GM18858 (cell line): ENCODE data around the gene MAGI3.
"Not testable (repeated sequence)": the region's sequence is repeated elsewhere in the genome, so short reads cannot be mapped to it uniquely, and the experiment has no call there.

Source experiments
- ATAC-seq: cut with Tn5 transposase; IDR thresholded peaks from one replicate; pipeline ENCODE4 v1.9.1; 2021; ENCODE audit not compliant: unreplicated experiment

MAGI3 gene

DNA sequence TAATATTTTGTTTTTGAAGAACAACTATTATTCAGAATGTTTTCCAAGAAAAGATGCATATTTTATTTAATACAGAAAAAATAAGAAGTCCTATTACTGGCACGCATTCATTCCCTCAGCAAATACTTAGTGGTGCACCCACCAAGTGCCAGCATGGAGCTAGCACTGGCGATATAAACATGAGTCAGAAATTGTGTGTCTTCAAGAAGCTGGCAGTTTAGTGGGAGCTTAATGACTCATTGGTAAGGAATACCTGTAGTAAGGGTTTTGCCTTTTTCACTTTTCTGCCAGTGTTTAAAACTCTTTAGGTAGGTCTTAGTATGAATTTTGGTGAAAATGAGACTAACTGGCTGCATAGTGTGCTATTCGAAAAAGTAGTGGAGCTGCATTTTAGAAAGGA is 6.3 kb downstream of the MAGI3 start:
- ATAC-seq, result no peak

DNA sequence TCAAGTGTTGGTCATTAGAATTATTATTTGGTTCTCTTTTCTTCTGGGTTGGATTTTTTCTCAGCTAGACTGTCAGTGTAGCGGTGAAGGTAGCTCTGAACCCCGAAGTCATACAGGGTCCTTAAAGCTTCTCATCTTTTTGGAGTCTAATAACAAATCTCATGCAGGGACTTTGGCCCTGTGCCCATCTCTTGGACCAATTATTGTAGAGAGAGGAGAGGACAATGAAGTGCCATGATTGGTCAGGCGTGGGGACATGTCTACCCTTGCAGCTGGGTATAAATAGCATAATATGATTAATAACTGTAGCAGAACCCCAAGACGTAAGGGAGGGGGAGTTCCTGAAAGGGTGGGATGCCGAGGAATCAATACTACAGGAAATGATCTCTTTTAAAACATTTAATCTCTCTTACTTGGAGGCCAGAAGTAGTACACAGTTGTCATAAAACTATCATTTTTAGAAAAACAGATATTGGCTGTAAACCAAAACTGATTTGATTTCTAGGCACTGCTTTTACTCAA is 8.8 kb downstream of the MAGI3 start:
- no peak for ATAC-seq

GRCh38 chr1:113401067-113401466 is 10.8 kb downstream of the MAGI3 start:
- no peak for ATAC-seq

- ATAC-seq, result no peak
These were observed 11.4 kb downstream of the MAGI3 start for GRCh38 chr1:113401728-113402127.

DNA sequence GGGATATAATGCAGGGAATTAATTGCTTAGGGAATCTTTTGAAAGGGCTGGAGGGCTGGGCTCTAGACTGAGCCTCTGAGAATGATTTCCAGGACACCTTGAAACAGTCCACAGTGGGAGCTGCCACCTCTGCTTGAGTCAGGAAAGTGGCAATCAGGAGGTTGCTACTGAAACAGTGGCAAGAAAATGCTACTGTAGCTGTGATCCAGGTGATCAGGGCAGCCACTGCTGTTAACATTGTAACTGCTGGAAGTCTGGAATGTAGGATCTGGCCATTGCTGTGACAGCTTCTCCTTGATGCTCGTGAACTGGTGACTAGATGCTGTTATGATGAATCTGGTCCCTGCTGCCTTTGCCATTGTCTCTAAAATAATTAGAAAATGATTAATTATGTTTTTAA is 12.8 kb downstream of the MAGI3 start:
- no peak for ATAC-seq

GRCh38 chr1:113405573-113405972 is 15.3 kb downstream of the MAGI3 start:
- ATAC-seq, result no peak

GRCh38 chr1:113406149-113406548 is 15.8 kb downstream of the MAGI3 start:
- ATAC-seq, result not testable (repeated sequence)

DNA sequence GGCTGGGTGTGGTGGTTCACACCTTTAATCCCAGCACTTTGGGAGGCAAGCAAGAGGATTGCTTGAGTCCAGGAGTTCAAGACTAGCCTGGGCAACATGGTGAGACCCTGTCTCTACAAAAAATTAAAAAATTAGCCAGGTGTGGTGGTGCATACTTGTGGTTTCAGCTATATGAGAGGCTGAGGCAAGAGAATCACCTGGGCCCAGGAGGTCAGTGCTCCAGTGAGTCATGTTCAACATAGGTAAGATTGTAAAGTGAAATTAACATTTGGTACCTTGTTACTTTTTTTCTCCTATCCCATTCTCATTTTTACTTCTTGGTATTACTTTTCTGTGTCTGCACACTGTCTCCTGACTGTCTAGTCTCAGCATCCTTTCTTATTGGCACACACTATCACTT is 19.0 kb downstream of the MAGI3 start:
- ATAC-seq, result no peak

- not testable (repeated sequence) for ATAC-seq
These were observed 21.7 kb downstream of the MAGI3 start for GRCh38 chr1:113412020-113412419.

DNA sequence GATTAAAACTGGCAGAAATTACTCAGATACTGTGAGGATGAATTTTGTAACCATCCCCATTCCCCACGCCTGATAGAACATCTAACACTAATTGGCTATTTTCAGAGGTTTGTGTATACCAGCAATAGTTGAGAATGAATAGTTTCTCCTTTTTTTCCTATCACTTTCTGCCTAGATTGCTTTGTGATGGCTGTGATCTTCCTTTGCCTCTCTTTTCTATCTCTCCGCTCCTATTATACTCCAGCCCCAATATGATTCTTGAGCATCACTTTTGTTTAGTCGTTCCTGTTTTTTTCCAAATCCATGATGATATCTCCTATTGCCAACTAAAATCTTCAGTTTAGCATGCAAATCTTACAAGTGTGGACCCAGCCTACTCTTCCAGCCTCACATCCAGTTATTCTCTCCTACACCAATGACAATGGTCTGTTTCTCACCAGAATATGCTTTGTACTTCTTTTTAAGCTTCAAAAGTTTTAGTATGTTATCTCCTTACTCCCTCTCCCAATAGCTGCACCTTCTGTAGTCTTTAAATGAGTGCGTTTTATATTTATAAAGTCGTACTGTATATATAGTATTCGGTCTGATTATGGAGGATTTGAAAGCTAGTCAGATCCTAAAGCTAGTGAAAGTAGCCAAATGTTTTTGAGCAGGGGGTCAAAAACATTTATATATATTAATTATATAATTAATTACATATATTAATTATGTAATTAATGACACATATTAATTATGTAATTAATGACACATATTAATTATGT is 25.2 kb downstream of the MAGI3 start:
- no peak for ATAC-seq

- not testable (repeated sequence) for ATAC-seq
These were observed 25.8 kb downstream of the MAGI3 start for GRCh38 chr1:113416071-113416470.

DNA sequence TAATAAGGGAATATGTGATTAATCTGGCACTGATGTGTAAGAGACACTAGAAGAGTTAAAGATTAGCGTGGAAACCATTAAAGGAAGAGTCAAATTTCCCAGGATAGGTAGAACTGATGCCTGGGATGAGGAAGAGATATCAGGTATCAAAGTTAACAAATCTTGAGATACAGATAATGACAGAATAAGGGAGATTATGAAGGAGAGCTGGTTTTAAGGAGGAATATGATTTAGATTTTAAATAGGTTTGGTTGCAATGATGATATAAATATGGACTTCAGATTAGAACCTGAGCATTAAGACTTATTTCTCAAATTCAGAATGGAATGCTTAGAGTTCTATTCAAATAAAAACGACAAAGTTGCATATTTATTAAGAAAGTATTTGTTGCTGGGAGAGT is 26.2 kb downstream of the MAGI3 start:
- no peak for ATAC-seq

GRCh38 chr1:113422315-113423068 is 32.2 kb downstream of the MAGI3 start:
- no peak for ATAC-seq

- no peak for ATAC-seq
These were observed 33.5 kb downstream of the MAGI3 start for GRCh38 chr1:113423826-113424225.

DNA sequence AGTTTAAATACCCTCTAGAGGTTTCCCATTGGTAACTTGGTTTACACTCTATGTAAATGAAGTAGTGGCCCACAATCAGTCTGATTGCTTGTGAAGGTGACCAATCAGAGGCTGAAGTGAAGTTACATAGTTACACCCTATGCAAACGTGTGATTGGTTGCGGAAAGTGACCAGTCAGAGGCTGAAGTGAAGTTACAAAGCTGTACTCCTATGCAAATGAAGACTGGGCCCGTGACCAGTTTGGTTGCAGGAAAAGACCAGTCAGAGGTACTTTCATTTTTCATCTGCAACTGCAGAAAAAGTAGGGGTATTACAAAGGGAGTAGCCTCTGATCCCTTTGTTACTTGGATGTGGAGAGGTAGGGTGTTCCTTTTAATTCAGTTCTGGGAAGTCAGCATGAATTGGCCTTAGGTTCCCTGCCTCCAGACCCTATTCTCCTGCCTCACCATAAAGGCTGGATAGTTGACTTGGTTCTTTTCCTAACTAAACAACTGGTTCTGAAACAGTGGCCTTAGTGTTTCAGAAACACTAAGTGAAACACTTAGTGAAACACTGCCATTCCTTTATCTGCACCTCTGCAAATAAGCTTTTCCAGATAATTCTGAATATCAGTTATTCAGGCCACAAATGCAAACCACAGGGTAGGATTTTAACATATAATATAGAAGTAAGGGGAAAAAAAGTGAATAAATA is 39.3 kb downstream of the MAGI3 start:
- no peak for ATAC-seq

- ATAC-seq, result no peak
These were observed 42.9 kb downstream of the MAGI3 start for GRCh38 chr1:113433184-113433583.

GRCh38 chr1:113434081-113434873 is 44.0 kb downstream of the MAGI3 start:
- ATAC-seq, result no peak

DNA sequence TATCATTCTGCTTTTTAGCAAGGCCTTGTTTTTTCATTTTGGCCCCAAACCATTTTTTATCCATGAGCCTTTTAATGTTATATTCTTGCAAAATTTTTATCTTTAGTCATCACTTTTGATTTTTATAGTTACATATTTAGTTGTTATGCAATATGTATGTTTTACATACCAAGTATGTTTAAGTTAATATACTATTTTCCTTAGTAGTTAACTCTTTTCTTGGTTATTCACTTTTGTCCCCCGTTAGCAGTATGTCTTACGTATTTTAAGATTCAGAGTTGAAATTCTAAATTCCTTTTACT is 44.5 kb downstream of the MAGI3 start:
- no peak for ATAC-seq

GRCh38 chr1:113437554-113438341 is 47.4 kb downstream of the MAGI3 start:
- ATAC-seq, result no peak
